Muscle layer of colon (tissue), 2 donors: ENCODE data around the gene SEMA5A.

Source experiments
- H3K27ac ChIP-seq: one replicate; pipeline ENCODE4 v1.7.0; 2013; ENCODE audit warnings: low read depth, mild to moderate bottlenecking, low read length, moderate library complexity
- H3K27me3 ChIP-seq, 2 donors: one replicate each; pipeline ENCODE4 v1.7.0; 2013; ENCODE audit warnings: low read length in 2 of 2, mild to moderate bottlenecking in 2 of 2; ENCODE audit not compliant: insufficient read depth in 2 of 2, control insufficient read depth in 1 of 2
- H3K36me3 ChIP-seq: one replicate; pipeline ENCODE4 v1.7.0; 2013; ENCODE audit warnings: mild to moderate bottlenecking, low read length; ENCODE audit not compliant: insufficient read depth
- H3K4me1 ChIP-seq: one replicate; pipeline ENCODE4 v1.7.0; 2013; ENCODE audit warnings: mild to moderate bottlenecking, low read length; ENCODE audit not compliant: insufficient read depth
- H3K4me3 ChIP-seq, 2 donors: one replicate each; pipeline ENCODE4 v1.7.0; 2013; ENCODE audit warnings: low read length in 2 of 2, low read depth in 1 of 2, mild to moderate bottlenecking in 1 of 2, moderate library complexity in 1 of 2
- H3K9ac ChIP-seq: one replicate; pipeline ENCODE4 v1.7.0; 2013; ENCODE audit warnings: low read length
- H3K9me3 ChIP-seq: one replicate; pipeline ENCODE4 v1.7.0; 2013; ENCODE audit warnings: mild to moderate bottlenecking, low read length
- donor health status: abdominal sarcoma.
- donor health status: Adenocarcinoma of cecum.

SEMA5A gene

DNA sequence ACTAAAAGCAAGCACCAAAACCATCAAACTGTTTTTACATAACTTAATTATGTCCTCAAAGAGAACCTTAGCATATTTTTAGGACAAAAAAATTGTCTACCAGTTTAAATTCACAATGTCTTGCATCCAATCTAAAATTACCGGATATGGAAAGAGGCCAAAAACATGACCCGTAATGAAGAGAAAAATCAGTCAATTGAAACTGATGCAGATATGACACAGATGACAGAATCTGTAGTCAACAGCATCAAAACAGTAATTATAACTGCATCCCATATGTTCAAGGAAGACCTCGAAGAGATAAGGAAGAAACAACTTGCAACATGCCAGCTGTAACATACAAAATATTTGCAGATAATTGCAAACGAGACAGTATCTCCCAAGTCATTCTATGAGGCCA is 473.2 kb downstream of the SEMA5A start:
- peaks cover 4% of the 10 kb centered on the region for H3K4me1 ChIP-seq
- no peaks in the 10 kb centered on the region for H3K9me3 ChIP-seq
- H3K9ac ChIP-seq: no peak overlapping the region
- H3K36me3 ChIP-seq: no peaks in the 10 kb centered on the region
- no peak overlapping the region for H3K27ac ChIP-seq
- no peak overlapping the region for H3K4me3 ChIP-seq
- no peaks in the 10 kb centered on the region for H3K27me3 ChIP-seq

DNA sequence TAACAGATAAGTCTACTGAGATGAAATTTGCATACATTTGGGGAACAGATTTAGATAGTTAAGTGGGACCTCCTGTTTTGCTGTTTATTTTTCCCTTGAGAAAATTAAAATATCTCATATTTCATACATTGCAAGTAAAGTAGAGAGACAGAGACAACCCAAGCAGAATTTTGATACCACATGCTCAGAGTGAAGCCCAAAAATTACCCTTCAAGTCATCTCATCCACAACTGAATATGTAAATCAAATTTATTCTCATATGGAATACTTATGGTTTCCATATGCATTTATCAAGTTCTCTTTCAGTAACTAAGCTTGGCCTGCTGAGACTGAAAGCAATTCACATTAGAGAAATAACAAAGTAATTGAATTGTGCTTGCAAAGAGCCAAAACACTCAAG is 474.4 kb downstream of the SEMA5A start:
- H3K9ac ChIP-seq: no peak overlapping the region
- no peaks in the 10 kb centered on the region for H3K27me3 ChIP-seq
- H3K9me3 ChIP-seq: no peaks in the 10 kb centered on the region
- no peaks in the 10 kb centered on the region for H3K36me3 ChIP-seq
- H3K4me3 ChIP-seq: no peak overlapping the region
- no peak overlapping the region for H3K27ac ChIP-seq
- H3K4me1 ChIP-seq: peaks cover 4% of the 10 kb centered on the region

DNA sequence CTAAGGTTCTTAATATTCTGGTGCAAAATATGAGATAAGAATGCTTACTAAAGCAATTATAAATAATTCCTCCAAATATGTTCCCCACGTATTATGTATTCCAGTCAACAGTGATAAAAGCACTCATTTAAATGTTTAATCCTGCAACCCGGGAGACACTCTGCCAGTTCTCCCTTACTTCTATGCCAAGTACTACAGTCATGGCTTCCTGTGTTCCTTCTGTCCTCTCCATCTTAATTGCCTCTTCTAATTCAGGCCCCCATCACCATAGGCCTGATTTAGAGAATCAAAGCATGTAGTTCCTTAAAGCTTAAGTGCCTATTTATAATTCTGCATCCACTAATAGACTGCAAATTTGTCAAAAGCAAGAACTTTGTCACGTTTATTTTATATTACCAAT is 474.8 kb downstream of the SEMA5A start:
- Histone ChIP-seq H3K27ac (no peak overlapping the region), H3K9ac (no peak overlapping the region), H3K4me3 (no peak overlapping the region), H3K27me3 (no peaks in the 10 kb centered on the region), H3K4me1 (peaks cover 4% of the 10 kb centered on the region), H3K36me3 (no peaks in the 10 kb centered on the region), H3K9me3 (no peaks in the 10 kb centered on the region)

DNA sequence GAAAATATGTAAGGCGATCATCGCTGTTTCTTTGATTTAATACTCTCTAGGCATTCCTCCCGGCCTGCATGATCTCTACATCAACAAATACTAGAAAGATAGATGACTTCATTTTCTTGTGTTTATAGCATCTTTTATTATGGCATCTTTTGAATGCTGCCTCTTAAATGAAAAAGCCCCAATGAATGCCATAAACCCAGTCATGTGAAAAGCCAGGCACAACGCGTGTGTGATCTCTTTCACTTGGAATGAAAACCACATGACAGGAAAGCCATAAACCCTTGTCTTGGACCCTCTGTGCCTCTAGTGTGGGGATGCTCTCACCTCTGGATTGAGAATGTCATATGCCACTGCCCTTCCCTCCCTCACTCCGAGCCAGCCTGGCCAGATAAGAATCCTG is 476.2 kb downstream of the SEMA5A start:
- H3K4me1 ChIP-seq: peaks cover 4% of the 10 kb centered on the region
- H3K9me3 ChIP-seq: no peaks in the 10 kb centered on the region
- H3K36me3 ChIP-seq: no peaks in the 10 kb centered on the region
- H3K27me3 ChIP-seq: no peaks in the 10 kb centered on the region
- no peak overlapping the region for H3K9ac ChIP-seq
- no peak overlapping the region for H3K4me3 ChIP-seq
- no peak overlapping the region for H3K27ac ChIP-seq

DNA sequence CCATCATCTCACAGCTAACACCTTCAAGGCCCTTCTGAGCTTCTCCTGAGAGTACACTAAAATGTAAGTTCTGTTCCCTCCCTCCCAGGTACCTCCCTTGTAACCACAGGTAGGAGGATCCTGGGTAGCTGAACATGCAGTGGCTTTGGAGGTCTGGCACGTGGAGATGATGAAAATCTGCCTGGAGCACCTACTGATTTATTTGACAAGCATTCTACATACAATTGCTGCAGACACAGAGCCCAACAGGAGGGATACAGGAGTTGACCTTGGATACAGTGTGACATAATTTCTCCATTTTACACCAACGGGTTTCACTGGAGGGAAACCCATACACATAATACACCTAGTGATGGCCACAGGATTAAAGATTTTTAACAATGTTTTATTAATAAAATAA is 478.7 kb downstream of the SEMA5A start:
- H3K36me3 ChIP-seq: no peaks in the 10 kb centered on the region
- no peaks in the 10 kb centered on the region for H3K9me3 ChIP-seq
- H3K27ac ChIP-seq: no peak overlapping the region

DNA sequence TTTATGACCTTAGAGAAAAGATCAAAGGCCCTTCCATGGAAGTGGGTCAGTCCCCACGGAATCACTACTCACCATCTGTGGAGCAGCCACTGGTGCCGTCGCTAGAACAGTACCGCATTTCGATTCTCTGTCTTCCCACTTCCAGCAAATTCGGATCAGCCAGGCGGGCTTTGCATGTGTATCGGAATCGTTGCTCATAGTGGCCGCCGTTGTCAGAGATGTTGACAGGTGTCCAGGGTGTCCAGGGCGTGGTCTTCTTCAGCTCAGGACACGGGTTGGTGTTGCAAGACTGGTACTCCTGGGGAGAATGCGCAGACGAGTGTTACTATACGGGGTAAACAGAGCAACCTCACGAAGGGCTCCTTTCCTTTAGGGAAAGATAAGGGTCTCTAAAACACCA is 479.5 kb downstream of the SEMA5A start:
- H3K27me3 ChIP-seq: no peaks in the 10 kb centered on the region

More for the DNA sequence above, 478.7 kb downstream of the SEMA5A start:
- no peak overlapping the region for H3K9ac ChIP-seq
- H3K27me3 ChIP-seq: no peaks in the 10 kb centered on the region
- H3K4me1 ChIP-seq: peaks cover 4% of the 10 kb centered on the region
- no peak overlapping the region for H3K4me3 ChIP-seq

DNA sequence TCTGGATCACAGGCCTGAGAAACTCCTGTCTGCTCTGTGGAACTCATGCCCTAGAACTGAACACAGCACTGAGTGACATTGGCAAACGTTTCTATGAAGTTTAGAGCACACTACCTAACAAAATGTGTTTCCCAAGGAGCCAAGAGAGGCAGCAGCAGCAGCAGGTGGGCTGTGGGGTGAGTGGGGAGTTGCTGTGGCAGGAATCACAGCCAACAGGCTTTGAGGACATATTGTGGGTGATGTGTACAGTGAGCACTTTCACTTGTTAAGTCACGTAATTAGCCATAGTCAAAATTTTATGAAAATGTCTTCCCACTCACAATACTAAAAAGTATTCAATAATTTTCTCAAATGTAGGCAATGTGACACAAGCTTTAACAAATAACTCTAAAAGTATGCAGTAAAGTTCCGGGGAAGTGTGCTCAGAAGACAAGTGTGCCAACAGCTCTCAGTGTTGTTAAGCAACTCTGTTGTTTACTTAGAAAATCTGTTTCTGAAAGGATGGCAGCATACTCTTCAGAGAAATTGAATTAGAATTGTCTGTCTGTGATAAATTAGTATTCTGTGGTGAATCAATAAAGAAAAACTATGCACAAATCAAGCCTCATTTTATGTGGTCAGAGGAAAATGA is 482.1 kb downstream of the SEMA5A start:
- H3K9me3 ChIP-seq: no peaks in the 10 kb centered on the region
- H3K36me3 ChIP-seq: no peaks in the 10 kb centered on the region
- no peaks in the 10 kb centered on the region for H3K27me3 ChIP-seq
- H3K27ac ChIP-seq: no peak overlapping the region
- H3K9ac ChIP-seq: no peak overlapping the region
- H3K4me3 ChIP-seq: no peak overlapping the region
- no peaks in the 10 kb centered on the region for H3K4me1 ChIP-seq

More for the DNA sequence above, 479.5 kb downstream of the SEMA5A start:
- Histone ChIP-seq H3K36me3 (no peaks in the 10 kb centered on the region), H3K4me1 (peaks cover 4% of the 10 kb centered on the region), H3K4me3 (no peak overlapping the region), H3K9me3 (no peaks in the 10 kb centered on the region), H3K27ac (no peak overlapping the region), H3K9ac (no peak overlapping the region)

DNA sequence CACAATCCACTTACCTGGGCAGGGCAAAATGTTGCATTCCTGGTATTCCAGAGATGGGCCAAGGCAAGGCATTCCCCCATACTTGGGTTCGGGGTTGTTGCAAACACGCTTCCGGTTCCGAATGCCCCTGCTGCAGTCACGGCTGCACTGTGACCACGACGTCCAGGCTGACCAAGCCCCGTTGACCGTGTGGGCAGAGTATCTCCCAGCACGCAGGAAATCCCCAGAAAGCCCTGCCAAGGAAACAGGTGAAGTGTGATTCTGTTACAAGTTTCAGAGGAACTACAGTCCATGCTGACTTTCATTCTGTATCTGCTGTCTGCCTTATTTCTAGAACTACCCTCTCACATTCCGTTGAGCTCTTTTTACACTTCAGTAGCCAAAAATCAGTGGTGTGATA is 483.0 kb downstream of the SEMA5A start:
- no peaks in the 10 kb centered on the region for H3K36me3 ChIP-seq
- no peaks in the 10 kb centered on the region for H3K27me3 ChIP-seq
- no peak overlapping the region for H3K4me3 ChIP-seq
- no peak overlapping the region for H3K9ac ChIP-seq
- no peak overlapping the region for H3K27ac ChIP-seq
- H3K9me3 ChIP-seq: no peaks in the 10 kb centered on the region
- H3K4me1 ChIP-seq: no peaks in the 10 kb centered on the region

DNA sequence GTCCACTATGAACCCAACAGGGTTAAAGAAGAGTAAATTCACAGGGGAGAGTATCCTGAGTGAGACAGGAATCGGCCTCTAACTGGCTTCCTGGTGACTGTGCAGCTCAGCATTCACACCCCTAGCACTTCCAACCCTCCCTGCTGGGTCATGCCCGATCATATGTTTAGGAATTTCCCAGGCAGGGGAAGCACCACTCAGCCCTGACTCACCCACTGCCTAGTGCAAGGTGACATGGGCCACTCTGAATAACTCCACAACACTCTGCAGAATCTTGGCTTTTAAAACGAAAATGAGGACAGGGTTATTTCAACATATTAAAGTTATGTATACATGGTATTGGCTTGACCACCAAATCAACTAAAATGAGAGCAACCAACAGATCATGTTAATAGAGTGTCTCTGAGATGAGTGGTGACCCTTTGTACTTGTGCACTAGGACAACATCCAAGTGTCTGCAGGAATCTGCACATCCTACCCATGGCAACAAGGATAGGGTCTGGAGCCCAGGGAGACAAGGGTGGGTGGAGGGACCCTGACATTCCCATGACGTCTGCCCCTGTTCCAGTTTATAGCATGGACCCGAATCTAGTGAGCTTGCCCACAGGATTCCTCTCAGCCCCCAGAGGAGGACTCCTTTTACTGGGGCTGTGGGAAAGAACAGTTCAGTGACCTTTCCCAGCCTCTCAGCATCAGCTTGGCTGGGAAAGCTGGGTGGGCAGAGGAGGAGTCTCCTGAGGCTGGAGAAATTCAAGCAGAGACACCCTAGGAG is 485.8 kb downstream of the SEMA5A start:
- Histone ChIP-seq H3K36me3 (no peaks in the 10 kb centered on the region), H3K27me3 (no peaks in the 10 kb centered on the region), H3K27ac (no peak overlapping the region), H3K4me1 (no peaks in the 10 kb centered on the region), H3K9ac (no peak overlapping the region), H3K9me3 (no peaks in the 10 kb centered on the region), H3K4me3 (no peak overlapping the region)

DNA sequence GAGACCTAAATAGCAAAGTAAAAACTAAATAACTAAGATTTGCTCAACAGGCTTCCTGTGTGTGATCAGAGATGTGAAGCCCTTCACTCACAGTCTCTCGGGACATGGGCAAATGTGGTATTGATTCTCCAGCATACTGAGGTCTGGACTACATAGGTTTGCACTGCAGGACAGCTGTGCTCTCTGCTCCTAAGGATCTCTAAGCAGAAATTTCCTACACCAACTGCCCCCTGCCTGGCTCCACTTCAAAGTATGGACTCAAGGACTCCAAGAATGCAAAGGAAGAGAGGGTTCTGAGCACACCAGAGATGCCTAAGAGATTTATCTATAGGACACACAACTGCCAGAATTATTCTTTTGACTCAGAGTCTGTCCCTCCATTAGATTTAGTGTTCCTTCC is 487.2 kb downstream of the SEMA5A start:
- Histone ChIP-seq H3K27ac (no peak overlapping the region), H3K9ac (no peak overlapping the region), H3K9me3 (no peaks in the 10 kb centered on the region), H3K4me3 (no peak overlapping the region), H3K27me3 (no peaks in the 10 kb centered on the region), H3K4me1 (no peaks in the 10 kb centered on the region), H3K36me3 (no peaks in the 10 kb centered on the region)

DNA sequence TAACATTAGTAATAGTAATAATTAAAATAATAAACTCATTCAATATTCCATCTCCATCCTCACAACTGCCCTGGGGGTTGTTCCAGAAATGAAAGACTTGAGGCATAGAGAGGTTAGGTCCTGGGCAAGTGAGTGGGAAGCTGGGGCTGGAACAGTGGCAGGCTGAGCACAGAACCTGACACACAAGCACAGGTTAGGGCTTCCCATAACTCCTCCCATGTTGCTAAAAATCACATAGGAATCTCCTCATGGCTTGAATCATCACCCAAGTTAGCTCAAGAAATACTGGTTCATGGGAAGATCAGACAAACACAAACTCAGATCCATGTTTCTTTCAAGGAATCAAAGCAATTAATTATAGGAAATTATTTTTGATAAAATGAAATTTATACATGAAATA is 487.7 kb downstream of the SEMA5A start:
- no peak overlapping the region for H3K4me3 ChIP-seq
- no peaks in the 10 kb centered on the region for H3K4me1 ChIP-seq
- H3K27ac ChIP-seq: no peak overlapping the region
- H3K9ac ChIP-seq: no peak overlapping the region
- no peaks in the 10 kb centered on the region for H3K27me3 ChIP-seq
- H3K9me3 ChIP-seq: no peaks in the 10 kb centered on the region
- H3K36me3 ChIP-seq: no peaks in the 10 kb centered on the region
